Hepatocyte (in vitro differentiated cells): ENCODE data around the gene C12orf75.

Experiments used
- EZH2 ChIP-seq: fragments of 200-600 bp; sonication (generic); IDR thresholded peaks from 2 replicates; pipeline ENCODE4 v1.6.1; 2016; ENCODE audit warnings: antibody characterized with exemption, mild to moderate bottlenecking, borderline replicate concordance
- EZH2phosphoT487 ChIP-seq: fragments of 200-600 bp; sonication (generic); IDR thresholded peaks from one replicate; pipeline ENCODE4 v1.6.1; 2018; ENCODE audit warnings: antibody characterized with exemption, mild to moderate bottlenecking, low read depth, moderate library complexity; ENCODE audit not compliant: unreplicated experiment, severe bottlenecking
- TF ChIP-seq, protein P1 (sequence below): fragments of 200-600 bp; sonication (generic); IDR thresholded peaks from 2 replicates; pipeline ENCODE4 v1.5.1; 2016; ENCODE audit warnings: antibody characterized with exemption, mild to moderate bottlenecking; ENCODE audit not compliant: poor library complexity

DNA sequence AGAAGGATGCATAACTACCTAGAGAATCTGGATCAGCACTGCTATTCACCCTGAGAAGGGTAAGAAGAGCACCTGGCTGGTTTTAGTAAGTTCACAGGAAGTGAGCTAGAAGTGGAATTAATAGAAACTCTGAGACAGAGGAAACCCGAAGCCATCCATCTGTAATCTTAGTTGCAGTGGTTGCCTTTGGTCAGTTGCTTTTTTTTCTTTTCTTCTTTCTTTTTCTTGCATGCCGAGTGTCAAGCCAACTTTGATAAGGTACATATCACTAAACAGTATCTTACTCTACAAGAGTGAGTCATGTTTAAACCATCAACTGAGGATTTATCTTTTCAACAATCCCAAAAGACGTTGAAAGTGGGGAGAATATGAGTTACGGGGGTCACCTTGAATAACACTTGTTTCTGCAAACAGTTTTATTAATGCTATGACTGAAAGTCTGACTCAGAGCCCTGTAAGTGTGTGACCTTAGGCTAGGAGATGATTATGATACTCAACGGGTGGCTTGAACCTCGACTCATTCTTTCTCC, 26.7 kb downstream of the C12orf75 start:
- TF ChIP-seq, protein P1, sequence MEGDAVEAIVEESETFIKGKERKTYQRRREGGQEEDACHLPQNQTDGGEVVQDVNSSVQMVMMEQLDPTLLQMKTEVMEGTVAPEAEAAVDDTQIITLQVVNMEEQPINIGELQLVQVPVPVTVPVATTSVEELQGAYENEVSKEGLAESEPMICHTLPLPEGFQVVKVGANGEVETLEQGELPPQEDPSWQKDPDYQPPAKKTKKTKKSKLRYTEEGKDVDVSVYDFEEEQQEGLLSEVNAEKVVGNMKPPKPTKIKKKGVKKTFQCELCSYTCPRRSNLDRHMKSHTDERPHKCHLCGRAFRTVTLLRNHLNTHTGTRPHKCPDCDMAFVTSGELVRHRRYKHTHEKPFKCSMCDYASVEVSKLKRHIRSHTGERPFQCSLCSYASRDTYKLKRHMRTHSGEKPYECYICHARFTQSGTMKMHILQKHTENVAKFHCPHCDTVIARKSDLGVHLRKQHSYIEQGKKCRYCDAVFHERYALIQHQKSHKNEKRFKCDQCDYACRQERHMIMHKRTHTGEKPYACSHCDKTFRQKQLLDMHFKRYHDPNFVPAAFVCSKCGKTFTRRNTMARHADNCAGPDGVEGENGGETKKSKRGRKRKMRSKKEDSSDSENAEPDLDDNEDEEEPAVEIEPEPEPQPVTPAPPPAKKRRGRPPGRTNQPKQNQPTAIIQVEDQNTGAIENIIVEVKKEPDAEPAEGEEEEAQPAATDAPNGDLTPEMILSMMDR: no peak
- no peak for TF ChIP-seq EZH2
- TF ChIP-seq EZH2phosphoT487: no peak
